Measurements from ENCODE around the gene ADAP2.

The ADAP2 gene, protein sequence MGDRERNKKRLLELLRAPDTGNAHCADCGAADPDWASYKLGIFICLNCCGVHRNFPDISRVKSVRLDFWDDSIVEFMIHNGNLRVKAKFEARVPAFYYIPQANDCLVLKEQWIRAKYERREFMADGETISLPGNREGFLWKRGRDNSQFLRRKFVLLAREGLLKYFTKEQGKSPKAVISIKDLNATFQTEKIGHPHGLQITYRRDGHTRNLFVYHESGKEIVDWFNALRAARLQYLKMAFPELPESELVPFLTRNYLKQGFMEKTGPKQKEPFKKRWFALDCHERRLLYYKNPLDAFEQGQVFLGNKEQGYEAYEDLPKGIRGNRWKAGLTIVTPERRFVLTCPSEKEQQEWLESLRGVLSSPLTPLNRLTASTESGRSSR

DNA sequence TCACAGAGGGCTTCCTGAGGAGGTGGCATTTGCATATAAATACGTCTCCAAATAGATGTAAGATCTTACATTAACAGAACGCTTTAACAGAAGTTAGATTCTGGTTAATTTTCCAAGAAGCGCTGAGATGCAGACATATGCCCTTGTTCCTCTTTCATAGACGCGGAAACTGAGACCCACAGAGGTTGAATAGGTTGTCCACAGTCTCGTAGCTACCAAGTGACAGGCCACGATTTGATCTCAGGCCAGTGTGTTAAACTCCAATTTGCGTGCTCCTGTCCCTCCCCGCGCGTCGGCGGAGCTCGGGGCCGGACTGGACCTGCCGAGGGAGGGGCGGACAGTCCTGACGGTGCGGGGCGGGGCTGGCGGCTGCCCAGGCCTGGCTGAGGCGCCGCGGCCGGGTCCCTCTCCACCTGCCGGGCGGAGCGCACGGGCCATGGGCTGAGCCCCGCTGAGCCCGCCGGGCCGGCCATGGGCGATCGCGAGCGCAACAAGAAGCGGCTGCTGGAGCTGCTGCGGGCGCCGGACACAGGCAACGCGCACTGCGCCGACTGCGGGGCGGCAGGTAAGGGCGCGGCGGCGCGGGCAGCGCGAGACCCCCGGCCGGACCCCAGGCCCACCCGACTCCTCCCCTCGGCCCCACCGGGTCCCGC, at the start of gene ADAP2:
Gene ADAP2, plus strand, starts transcription at position 402 of the 653 bp plus-strand sequence. Its CDS starts 70 bp downstream, at position 472.
- CTCF ChIA-PET, result interaction anchor here (1.5 to 2.1 kb wide), 3 partner anchors 11 to 18 kb away, joined by 3 to 6 read pairs (median 4); no protein-coding TSS in a partner anchor
- DNase-seq (ENCODE audit: extremely low spot score), result peak; percentile 69
- POLR2A ChIA-PET, result no interaction called here
- TF ChIP-seq, protein P1, sequence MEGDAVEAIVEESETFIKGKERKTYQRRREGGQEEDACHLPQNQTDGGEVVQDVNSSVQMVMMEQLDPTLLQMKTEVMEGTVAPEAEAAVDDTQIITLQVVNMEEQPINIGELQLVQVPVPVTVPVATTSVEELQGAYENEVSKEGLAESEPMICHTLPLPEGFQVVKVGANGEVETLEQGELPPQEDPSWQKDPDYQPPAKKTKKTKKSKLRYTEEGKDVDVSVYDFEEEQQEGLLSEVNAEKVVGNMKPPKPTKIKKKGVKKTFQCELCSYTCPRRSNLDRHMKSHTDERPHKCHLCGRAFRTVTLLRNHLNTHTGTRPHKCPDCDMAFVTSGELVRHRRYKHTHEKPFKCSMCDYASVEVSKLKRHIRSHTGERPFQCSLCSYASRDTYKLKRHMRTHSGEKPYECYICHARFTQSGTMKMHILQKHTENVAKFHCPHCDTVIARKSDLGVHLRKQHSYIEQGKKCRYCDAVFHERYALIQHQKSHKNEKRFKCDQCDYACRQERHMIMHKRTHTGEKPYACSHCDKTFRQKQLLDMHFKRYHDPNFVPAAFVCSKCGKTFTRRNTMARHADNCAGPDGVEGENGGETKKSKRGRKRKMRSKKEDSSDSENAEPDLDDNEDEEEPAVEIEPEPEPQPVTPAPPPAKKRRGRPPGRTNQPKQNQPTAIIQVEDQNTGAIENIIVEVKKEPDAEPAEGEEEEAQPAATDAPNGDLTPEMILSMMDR (IDR thresholded peaks at IDR 0.05; ENCODE audit: control extremely low read depth, extremely low read depth, low read depth, missing control alignments), result no peak

DNA sequence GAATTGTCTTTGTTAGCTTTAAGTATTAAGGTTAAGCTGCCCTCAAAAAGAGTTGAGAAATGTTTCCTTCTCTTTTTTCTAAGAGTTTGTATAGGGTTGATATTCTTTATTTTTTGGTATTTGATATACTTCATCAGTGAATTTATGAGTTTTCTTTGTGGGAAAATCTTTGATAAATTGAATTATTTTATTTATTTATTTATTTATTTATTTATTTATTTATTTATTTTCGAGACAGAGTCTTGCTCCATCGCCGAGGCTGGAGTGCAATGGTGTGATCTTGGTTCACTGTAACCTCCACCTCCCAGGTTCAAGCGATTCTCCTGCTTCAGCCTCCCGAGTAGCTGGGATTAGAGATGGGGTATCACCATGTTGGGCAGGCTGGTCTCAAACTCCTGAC, 35.6 kb upstream of the ADAP2 start:
- DNase-seq (ENCODE audit: extremely low spot score), result no peak
- CTCF ChIA-PET, result interaction anchor here (1.1 to 1.9 kb wide), 4 partner anchors 10 to 28 kb away, joined by 3 to 4 read pairs (median 3); no protein-coding TSS in a partner anchor
- TF ChIP-seq, protein P1 (IDR thresholded peaks at IDR 0.05; ENCODE audit: control extremely low read depth, extremely low read depth, low read depth, missing control alignments), result no peak
- POLR2A ChIA-PET, result no interaction called here

DNA sequence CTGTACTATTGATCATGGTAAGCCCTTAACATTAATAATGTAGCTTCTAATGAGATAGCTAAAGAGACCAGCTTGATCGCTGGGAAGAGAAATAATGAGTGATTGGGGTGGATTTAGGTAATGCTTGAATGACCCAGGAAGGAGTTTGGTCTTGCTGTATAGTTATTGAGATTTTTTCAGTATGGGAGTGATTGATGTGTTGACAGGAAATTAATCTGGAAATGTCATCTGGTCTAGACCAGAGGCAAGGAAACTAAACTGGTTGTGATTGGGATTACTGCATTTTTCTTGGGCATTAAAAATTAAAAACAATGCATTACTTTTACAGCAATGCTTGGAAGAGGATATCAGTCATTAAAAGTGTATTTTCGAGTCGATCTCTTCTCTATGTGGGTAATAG, 27.5 kb upstream of the ADAP2 start:
- ChIA-PET CTCF (no interaction called here), POLR2A (no interaction called here)
- TF ChIP-seq, protein P1 (IDR thresholded peaks at IDR 0.05; ENCODE audit: control extremely low read depth, extremely low read depth, low read depth, missing control alignments), result no peak
- no peak for DNase-seq (ENCODE audit: extremely low spot score)

DNA sequence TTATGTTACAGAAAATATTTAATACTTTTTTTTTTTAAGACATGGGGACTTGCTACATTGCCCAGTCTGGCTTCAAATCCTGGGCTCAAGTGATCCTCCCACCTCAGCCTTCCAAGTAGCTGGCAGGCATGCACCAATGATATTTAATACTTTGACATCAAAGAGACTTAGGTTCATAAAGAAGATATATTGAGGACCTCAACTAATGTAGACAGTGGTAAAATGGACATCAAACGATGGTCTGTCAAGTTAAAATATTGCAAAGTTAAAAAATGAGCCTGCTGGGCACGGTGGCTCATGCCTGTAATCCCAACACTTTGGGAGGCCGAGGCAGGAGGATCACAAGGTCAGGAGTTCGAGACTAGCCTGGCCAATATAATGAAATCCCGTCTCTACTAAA, 24.4 kb upstream of the ADAP2 start:
- ChIA-PET CTCF (interaction anchor here (1.0 to 1.1 kb wide), 2 partner anchors 10 to 18 kb away, joined by 3 read pairs; no protein-coding TSS in a partner anchor), POLR2A (no interaction called here)
- TF ChIP-seq, protein P1 (IDR thresholded peaks at IDR 0.05; ENCODE audit: control extremely low read depth, extremely low read depth, low read depth, missing control alignments), result no peak
- no peak for DNase-seq (ENCODE audit: extremely low spot score)

DNA sequence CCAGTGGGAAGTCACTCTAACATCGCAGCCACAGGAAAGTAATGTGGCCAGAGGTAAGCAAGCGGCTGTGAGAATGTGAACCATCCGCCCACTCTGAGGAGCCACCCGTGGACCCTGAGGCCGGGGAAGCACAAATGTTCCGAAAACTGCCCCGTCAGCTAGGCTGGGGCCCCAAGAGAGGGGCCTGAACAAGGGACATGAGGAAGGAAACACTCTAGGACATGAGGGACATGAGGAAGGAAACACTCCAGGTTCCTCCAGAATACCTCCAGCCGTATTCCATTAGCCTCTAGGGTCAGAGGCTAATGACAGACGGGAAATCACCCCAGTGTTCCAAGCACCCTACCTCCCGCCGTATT, 16.0 kb upstream of the ADAP2 start:
- DNase-seq (ENCODE audit: extremely low spot score), result peak; percentile 48
- TF ChIP-seq, protein P1 (IDR thresholded peaks at IDR 0.05; ENCODE audit: control extremely low read depth, extremely low read depth, low read depth, missing control alignments), result no peak
- ChIA-PET CTCF (no interaction called here), POLR2A (no interaction called here)

DNA sequence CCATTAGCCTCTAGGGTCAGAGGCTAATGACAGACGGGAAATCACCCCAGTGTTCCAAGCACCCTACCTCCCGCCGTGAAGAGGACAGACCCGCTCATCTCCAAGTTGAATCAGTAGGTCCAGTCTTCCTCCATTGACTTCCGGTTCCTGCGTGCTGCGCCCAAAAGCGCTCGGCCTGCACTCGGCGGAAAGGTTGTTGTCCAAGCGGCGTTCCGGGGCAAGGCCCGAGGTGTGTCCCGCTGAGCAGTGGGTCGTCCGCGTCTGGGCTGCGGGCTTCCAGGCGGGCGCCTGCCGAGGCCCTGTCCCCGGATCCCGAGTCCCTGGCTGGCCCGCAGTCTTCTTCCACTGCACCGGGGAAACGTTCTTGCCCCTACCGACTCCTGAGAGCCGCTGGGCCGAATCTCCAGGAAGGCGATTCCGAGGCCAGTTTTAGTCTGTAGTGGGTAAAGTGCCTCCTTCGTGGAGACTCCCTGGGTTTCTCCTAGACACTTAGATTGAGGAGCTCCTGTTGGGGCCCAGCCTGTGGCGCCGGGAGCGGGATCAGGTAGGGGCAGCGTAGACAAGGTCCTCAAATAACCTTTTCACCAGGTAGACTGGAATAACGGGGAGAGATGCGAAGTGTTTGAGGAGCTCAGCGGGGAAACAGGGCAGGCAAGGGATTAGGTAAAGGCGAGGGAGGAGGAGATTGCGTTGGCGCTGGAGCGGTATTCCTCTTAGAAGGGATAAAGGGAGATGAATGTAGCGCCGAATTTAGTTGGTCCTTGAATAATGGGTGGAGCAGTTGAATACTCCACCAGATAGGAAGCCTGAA, 15.4 kb upstream of the ADAP2 start, which contains the start of gene TEFM:
Gene TEFM, minus strand, starts transcription at position 138 of the 811 bp plus-strand sequence. Its CDS starts 40 bp downstream, at position 98.
- TF ChIP-seq, protein P1 (IDR thresholded peaks at IDR 0.05; ENCODE audit: control extremely low read depth, extremely low read depth, low read depth, missing control alignments), result no peak
- ChIA-PET POLR2A (no interaction called here), CTCF (interaction anchor here (1.0 to 1.7 kb wide), 3 partner anchors 9 to 64 kb away, joined by 3 to 5 read pairs (median 3); partner anchors contain the start of gene RNF135)
- DNase-seq (ENCODE audit: extremely low spot score), result peak; percentile 92
